ENCODE data around the gene FOXO1.

FOXO1 gene

DNA sequence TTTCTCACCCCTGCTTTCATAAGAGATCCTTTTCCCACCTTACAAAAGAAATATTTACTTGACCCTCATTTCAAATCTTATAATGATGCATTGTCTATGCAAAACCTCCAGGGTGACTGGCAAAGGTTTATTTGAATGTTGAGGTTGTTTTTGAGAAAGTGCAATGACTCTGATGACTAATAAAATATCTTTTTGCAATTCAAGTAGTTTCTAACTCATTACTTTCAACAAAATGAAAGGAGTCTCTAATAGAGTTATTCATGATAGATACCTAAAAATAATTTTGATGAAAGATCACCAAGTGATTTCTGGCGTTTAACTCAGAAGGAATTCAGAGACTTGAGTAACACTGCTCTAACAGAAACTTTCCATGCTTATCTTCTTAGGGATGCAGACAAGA is 144.2 kb downstream of the FOXO1 start:
- H3K27ac ChIP-seq, result no peak overlapping the region
- no peak for DNase-seq (ENCODE audit: low read depth, low spot score)

DNA sequence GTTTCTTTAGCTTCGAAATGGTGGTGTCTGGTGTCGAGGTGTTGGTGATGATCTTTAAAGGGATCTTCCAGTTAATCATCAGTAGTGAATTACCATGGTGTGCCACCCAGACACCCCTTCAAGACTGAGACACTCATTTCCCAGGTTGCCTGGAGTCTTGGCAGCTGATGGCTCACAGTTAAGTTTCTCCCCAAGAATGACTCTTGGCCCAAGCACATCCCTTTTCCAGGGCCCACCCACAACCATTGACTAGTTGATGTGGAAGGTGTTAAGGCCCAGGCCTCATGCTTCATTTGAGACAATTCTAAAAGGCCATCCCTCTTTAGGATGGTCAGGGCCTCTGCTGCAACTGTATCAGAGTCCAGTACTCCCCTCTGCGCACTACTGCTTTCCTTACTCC is 145.5 kb downstream of the FOXO1 start:
- no peak overlapping the region for H3K27ac ChIP-seq
- no peak for DNase-seq (ENCODE audit: low read depth, low spot score)

DNA sequence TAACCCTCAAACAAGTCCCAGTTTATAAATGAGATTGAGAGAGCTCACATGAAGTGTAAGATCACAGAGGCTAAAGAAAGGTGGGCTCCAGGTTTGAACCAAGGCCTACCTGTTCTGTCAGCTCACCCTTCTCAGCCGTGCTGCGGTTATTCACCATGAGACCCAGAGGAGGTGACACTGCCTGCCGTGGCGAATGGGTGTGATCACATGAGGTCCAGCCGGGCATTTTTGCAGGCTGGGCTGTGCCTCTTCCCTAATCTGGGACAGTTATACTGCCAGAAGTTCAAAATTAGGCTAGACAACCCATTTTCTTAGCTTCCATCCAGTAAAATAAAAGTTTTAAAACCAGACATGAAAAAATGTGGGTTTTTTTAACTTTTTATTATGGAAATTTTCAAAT is 146.8 kb downstream of the FOXO1 start:
- DNase-seq (ENCODE audit: low read depth, low spot score), result no peak
- no peak overlapping the region for H3K27ac ChIP-seq

DNA sequence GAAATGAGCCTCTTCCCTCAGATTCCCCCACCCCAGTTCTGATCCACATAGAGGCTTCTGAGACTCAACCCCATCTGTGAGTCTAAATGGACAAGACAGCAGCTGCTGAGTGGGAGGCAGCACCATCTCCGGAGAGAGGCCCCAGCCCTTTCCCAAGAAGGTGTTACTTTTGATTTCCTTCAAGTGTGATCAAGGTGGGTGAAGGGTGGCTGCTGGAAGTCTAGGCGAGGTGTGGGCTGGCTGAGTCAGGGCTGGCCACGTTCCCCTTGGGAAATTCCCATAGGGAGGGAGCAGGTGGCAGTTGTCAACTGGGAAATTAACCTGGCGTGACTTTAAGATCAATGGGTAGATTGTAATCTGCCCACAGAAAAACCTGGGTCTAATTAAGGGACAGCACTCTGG is 148.0 kb downstream of the FOXO1 start:
- DNase-seq (ENCODE audit: low read depth, low spot score), result no peak
- H3K27ac ChIP-seq, result no peak overlapping the region

DNA sequence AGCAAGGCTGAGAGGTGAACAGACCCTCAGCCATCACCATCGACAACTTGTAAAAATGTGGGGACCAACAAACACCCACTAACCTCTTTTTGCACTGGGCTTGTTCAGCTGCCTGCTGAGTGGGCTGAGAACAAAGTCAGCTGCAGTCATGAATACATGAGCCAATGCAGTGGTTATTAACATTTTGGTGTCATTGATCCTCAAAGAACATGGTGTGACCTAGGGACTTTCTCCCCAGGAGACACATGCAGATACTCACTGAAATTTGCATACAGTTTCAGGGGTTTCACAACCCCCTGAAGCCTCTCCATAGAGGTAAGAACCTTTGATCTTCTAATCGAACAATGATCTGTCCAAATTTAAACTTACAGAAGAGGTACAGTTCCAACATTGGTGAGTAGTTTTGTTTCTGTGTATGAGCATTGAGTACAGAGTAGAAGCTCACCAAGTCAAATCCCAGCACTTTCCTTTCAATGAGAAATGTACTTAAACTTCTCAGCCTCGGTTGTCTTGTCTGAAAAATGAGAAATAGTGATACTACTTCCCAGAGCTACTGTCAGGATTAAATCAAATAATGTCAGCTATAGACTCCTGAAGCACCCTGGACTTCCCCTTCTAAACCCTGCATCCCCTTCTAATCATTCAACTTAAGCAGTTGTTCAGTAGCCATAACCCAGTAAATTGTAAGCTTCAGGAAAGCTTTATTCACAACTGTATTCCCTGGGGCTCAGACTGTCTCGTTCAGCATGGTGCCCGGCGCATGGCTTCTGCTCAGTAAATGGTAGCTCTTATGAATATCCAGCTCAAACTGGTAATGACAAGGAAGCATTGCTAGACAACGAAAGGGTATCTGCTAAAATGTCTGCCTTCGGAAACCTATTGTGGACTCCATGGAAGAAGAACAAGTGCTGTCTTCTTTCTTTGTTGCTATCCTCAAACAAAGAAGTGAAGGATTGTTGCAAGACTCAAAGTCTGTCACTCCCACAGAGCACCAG is 148.7 kb downstream of the FOXO1 start:
- no peak for DNase-seq (ENCODE audit: low read depth, low spot score)

DNA sequence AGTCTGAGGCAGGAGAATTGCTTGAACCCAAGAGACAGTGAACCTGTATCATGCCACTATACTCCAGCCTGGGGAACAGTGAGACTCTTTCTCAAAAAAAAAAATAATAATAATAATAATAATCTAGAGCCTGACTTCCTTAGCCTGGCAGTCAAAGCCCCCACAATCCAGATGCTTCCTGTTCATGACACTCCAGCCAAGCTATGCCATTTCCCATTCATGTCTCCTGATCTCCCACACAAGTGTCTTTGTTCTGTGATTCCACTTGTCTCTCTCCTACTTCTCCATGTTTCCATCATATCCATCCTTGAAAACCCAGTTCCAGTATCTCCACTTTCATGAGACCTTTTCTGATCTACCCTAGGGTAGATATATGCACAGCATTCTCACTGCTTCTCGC is 150.7 kb downstream of the FOXO1 start:
- no peak overlapping the region for H3K27ac ChIP-seq
- DNase-seq (ENCODE audit: low read depth, low spot score), result no peak

More for the DNA sequence above, 148.7 kb downstream of the FOXO1 start:
- H3K27ac ChIP-seq, result no peak overlapping the region

DNA sequence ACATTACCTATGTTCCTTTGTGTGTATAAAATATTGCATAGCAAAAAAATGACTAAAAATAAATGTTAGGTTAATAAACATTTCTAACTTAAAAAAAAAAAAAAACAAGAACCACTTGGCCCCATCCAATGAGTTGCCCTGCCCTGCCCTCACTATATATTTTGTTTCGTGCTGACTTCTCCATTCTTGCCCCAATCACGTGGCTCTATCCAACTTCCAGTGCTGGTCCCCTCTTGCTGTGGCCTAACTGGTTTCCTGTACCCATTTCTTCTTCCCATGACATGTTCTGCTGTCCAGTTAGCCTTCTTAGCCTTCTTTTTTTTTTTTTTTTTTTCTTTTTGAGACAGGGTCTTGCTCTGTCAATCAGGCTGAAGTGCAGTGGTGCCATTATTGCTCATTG is 151.6 kb downstream of the FOXO1 start:
- DNase-seq (ENCODE audit: low read depth, low spot score), result no peak
- H3K27ac ChIP-seq, result no peak overlapping the region

DNA sequence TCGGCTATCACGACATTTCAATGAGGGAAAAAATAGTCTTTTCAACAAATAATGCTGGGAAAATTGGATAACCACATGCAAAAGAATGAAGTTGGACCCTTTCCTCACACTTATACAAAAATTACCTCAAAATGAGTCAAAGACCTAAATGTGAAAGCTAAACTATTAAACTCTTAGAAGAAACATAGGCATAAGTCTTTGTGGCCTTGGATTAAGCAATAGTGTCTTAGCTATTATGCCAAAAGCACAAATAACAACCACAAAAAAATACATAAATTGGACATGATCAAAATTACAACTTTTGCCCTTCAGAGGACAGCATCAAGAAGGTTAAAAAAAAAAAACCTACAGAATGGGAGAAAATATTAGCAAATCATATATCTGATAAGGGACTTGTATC is 156.6 kb downstream of the FOXO1 start:
- H3K27ac ChIP-seq, result no peak overlapping the region
- no peak for DNase-seq (ENCODE audit: low read depth, low spot score)

DNA sequence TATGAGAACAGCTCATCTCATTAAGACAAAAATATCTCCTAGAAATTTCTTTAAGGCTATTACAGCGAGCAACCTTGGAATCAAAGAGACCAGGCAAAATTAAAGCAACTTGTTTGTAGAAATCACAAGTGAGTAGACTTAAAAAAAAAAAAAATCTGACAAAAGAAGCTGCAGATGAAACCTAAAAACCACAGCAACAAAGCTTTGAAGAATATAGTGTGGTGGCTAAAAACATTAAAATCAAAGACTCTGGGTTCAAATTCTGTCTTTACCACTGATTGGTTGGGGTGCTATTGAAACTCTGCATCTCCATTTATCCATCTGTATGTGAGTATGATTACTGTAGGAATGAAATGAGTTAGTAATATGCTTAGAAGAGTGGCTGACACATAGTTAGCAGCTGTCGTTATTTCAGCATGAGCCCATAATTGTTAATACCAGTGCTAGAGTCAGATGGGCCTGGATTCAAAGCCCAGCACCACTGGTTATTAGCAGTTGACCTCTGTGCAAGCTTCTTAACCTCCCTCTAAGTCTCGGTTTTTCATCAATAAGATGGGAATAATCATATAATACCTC is 157.6 kb downstream of the FOXO1 start:
- H3K27ac ChIP-seq, result no peak overlapping the region
- DNase-seq (ENCODE audit: low read depth, low spot score), result no peak

DNA sequence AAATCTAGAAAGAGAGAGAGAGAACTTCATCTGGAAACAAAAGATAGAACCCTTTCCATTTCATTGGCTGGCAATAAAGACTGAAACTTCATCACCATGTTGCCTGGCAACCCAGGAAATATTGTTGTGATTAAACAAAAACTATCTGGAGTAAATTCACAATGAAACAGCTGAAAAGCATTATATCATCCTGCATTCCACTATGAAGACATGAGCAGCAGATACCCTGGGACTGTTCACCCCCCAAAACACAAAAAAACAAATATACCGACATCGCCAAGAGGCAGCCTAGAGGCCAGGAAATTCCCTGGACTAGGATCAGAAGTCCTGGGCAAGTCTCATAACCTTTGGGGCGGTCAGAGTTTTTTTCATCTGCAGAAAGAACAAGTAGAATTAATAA is 158.3 kb downstream of the FOXO1 start:
- no peak for DNase-seq (ENCODE audit: low read depth, low spot score)
- H3K27ac ChIP-seq, result no peak overlapping the region

DNA sequence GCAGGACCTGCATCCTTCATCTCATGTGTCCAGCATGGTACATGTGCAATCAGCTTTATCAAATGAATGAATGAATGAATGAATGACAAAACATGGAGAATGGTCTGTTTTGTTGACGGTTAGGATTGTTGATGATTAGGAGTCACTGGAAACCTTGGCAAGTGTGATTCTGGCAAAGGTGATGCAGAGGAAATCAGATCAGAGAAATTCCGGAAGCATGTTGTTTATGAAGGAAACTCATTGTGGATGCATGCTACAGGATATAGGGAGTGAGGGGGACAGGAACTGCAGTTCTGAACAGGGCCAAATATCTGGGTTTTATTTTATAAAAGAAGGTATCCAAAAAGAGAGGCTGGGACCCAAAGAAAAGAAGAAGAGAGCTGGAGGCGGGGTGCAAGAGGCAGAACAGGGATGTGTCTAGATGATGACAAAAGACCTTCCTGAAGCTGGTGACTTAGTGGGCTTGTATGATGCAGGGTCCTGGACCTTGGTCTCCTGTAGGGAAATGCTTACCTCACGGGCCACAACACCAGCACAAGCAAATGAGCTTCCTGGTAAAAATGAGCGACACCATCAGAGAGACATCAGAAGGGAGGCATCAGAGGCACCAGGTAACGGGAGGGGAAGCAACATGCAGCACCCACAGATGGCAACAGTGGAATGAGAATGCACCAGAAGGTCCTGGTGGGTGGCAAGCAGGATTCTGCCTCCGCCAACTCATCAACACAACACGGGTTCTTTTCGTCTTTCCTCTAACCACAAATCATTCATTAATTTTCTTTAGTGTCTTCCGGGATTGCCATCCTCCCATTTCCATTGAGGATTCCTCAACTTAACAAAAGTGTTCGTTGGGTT is 159.6 kb downstream of the FOXO1 start:
- H3K27ac ChIP-seq, result no peak overlapping the region
- DNase-seq (ENCODE audit: low read depth, low spot score), result no peak

Data from epithelial cell of prostate (primary cell).